Pulmonary artery endothelial cell (primary cell): ENCODE data around the gene PAX7. TPM values are rescaled to one million over a fixed set of nuclear protein-coding genes. Genes with fewer than 3 reads are reported as not detected.

ENCODE experiments used
- DNase-seq: peaks from one replicate; pipeline ENCODE4 v3.0.0-alpha.2; 2011; ENCODE audit warnings: low read depth, low spot score
- total RNA-seq: library from RNA; depleted of rRNA; stranded (reverse); fragments of >200 nt; gene quantifications from 2 replicates; pipeline ENCODE4 v1.2.3, GENCODE V29; 2014

Gene PAX7
- total RNA-seq, 1 donor from 2014 or later: not detected

DNA sequence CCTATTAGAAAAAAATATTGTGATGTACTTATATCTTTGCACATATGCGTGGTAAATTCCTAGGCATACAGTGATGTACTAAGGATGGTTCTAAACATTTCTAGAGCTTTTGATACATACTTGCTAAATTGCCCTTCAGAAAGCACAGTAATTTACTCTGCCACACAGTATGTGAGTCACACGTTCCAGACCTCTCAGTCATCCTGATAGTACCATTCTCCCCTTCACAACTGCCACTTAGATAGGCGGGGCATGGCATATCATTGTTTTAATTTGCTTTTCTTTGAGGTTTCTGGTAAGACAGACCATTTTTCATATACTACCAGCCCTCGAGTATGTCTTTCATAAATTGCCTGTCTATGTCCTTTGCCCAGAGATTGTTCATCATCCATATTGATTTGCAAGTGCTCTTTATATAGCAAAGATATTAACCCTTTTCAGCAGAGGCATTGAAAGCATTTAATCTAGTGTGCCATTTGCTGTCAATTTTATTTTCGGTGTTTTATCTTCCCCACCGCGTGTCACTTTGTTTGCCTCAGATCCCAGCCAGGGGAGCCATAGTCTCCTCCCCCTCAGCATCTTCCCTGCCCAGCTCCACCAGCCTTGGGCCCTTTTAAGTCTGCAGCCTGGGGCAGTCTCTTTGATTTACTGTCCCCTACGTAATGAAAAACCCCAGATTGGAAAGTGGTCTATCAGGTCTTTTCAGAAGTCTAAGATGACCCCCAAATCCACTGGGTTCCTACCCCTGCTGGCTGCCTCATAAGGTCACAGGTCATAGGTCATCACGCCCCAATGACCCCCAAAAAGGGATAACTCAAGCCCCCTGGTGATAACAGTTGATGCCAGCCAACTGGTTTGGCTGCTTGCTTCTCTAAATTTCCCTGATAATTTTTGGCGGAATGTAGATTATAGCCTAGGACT, 11.8 kb upstream of the PAX7 start:
- DNase-seq: no peak

DNA sequence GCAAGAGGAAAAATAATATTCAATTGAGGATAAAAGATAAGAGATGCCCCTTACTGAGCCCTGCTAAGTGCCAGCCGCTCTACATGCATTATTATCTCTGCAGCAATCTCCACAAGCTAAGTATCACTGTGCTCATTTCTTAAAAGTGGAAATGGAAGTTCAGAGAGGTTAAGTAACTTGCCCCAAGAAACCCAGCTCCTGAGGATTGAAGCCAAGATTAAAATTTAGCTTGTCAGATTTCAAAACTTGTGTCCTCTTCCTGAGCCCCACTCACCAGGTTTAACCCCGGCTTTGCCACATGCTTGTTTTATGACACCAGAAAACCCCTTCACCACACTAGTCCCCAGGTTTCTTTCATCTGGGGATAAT, 11.2 kb upstream of the PAX7 start:
- no peak for DNase-seq

DNA sequence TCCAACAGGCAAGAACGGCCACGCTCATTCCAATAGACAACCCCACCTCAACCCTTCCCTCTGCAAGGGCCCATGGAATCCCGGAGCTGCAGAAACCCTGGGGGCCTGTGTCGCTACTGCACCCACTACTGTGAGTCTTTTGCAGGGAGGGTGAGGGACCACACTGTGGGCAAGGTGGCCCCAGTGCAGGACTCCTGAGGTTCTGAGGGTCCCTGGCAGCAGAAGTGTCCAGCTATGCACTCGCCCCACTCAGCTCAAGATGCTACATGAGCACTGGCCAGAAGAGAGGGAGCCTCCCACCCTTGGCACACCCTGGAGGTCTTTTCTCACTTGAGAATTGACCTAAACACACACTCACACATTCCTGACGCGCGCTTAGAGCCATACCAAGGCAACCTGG, 2.1 kb upstream of the PAX7 start:
- DNase-seq: no peak

DNA sequence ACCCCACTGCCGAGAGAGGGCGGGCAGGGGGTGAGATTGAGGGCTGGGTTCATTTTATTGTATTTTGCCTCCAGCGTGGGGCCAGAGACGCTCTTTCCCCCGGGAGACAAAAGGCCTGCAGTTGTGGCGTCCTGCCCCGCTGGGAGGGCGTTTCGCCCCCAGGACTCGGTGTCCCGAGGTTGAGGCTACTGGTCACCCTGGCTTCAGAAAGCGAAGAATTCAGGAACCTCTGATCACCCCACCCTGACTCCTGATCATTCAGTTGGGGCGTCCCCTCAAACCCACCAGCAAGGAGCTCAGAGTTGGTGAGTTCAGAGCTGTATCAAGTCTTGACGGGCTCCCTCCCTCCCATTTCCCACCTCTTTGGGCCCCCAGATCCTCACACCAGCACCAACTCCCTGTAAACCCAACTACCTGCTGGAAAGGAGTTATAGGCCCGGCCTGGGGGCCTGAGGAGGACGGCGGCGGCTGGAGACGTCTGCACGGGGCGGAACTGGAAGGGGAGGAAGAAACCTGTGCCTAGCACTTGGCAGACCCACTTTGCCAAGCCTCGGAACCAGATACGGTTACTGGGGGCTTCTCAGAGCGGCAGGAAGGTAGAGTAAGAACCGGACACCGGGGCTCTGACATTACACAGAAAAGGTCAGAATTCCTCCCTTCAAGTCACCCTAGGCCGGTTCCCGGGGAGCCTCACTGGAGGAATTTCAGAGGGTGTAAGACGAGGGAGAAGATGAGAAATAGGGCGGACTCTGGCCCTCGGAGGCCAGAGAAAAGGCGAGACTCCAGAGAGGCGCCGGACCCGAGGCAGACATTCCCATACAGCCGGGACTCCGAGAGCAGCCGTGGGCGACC, 761 bp upstream of the PAX7 start:
- DNase-seq: no peak

DNA sequence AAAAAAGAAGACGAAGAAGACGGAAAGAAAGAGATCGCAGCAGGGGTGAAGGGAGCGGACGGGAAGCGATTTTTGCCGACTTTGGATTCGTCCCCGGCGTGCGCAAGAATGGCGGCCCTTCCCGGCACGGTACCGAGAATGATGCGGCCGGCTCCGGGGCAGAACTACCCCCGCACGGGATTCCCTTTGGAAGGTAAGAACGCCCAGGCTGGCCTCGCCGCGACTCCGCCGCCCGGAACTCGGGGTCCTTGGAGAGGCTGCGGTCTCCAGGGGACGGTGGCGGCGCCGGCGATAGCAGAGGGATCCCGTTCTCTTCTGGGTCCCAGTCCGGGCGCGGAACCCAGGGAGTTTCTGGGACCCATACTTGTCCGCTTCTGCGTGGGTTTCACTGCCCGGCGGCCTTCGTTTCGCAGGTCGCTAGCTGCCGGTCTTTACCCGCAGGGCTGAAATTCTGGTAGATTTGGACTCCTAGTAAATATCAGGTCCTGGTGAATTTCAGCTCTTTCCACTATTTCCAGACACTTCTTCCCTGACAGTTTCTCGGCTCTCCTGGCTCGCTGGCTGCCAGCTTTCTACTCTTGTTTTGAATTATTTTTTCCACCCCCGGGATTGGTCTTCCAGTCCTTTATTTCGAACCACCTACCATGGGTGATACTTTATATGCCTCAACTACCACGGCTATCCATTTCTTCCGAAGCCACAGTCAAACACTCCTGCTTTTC, 1.0 kb downstream of the PAX7 start:
- DNase-seq: no peak

DNA sequence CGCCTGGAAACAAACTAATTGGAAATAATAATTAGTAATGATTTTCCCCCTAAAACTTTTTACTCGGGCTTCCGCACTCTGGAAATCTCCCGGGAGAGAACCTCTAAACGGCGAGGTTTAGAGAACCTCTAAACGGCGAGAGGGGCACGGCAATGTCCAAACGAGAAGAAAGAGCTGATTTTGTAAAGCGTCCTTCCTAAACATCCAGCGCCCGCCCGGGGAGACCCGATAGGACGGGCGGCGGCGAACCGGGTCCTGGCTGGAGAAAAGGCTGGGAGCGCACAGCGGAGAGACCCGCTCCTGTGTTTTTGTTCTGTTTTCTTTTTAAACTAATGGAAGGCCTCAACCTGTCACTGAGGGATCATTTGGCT, 1.6 kb downstream of the PAX7 start:
- no peak for DNase-seq

GRCh38 chr1:18632783-18633421, 2.3 kb downstream of the PAX7 start:
- no peak for DNase-seq

DNA sequence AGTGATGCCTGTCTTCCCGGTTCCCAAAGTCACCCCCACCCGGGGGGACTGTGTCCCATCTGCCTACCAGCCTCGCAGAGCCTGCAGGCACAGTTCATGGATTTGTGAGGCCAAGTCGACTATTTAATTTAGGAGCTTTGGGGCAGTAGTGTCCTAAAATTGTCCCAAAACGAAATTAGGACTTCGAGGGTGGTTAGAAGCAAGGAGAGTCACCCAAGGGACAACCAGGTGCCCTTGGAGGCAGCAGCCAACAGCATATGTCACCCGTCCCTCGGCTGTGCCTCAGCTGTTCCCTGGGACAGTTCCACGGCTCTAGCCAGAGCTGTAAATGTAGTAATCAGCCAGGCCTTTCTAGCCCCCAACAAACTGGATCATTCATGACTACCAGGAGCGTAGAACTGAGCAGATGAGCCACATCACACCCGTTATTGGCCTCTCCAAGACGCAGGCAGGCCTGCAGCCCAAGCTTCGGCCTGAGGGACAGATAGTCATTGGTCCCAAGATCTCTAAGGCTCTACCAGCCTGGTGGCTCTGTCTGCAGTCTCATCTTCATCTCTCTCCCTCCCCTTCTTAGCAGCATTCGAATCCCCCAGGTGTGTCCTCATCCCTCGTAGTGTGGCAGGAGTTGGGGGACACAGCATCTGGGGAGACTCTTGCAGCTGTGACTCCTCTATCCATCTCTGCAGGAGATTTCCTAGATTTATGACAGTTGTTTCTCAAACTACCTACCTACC, 2.9 kb downstream of the PAX7 start:
- DNase-seq: no peak

DNA sequence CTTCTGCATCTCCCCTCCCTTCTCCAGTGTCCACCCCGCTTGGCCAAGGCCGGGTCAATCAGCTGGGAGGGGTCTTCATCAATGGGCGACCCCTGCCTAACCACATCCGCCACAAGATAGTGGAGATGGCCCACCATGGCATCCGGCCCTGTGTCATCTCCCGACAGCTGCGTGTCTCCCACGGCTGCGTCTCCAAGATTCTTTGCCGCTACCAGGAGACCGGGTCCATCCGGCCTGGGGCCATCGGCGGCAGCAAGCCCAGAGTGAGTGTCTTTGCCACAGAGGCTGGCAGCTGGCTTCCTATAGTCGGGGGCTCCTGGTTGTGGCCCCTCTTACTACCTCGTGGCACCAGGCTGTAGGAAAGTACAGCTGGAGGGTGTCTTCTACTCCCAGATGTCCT, 3.6 kb downstream of the PAX7 start:
- no peak for DNase-seq

DNA sequence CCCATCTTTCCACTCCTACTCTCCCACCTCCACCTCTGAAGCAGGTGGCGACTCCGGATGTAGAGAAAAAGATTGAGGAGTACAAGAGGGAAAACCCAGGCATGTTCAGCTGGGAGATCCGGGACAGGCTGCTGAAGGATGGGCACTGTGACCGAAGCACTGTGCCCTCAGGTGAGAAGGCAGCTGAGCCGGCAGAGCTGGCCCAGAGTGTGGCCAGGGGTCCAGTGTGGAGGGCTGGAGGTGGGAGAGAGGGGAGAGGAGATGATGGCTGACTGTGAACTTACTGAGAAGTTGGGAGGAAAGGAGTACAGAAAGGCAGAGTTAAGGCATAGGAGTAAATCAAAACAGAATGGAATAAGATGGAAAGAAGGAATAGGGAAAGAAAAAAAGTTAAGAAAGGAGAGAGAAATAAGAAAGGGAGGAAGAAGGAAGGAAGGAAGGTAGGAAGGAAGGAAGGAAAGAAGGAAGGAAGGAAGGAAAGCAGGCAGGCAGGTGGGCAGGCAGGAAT, 4.5 kb downstream of the PAX7 start:
- no peak for DNase-seq

- DNase-seq: no peak
Observed at GRCh38 chr1:18635891-18636595, 5.4 kb downstream of the PAX7 start.

GRCh38 chr1:18636596-18637508, 6.2 kb downstream of the PAX7 start:
- no peak for DNase-seq

- no peak for DNase-seq
Observed at GRCh38 chr1:18637511-18637960, 6.9 kb downstream of the PAX7 start.

DNA sequence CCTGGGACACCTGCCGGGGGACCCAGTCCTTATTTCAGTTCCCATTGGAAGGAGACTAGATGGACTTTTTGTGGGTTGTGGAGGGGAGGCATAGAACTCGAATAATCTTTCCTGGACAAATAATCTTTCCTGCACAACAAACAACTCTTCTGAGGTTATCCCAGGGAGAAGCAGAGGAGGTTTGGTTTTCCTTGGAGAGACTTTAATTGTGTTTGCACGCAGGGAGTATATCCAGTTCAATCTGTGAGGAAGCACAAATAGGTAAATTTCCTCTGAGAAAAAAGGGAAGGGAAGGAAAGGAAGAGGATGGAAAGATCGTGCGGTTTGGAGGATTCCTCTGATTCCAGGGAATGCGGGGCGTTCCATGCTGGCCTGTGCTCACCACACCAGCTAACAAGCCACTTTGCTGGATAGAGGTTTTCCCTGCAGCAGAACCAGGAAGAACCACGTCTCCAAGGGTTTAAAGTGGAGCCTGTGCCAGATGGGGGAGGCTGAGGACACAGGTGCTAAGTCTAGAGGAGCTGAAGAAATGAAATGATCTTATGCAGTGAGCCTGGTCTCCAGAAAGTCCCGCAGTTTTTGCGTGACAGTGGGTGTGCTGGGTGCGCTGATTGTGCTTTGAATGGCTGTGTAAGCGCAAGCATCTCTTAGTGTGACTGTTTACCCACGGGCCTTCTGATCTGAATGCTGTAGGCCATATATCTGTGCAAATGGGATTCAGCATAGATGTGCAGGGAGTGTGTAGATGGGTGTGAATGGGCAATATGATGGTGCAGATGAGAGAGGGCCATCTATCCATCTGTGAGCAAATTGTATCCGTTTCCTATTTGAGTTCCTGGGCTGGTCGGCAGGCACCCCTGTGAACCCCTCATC, 7.6 kb downstream of the PAX7 start:
- no peak for DNase-seq

DNA sequence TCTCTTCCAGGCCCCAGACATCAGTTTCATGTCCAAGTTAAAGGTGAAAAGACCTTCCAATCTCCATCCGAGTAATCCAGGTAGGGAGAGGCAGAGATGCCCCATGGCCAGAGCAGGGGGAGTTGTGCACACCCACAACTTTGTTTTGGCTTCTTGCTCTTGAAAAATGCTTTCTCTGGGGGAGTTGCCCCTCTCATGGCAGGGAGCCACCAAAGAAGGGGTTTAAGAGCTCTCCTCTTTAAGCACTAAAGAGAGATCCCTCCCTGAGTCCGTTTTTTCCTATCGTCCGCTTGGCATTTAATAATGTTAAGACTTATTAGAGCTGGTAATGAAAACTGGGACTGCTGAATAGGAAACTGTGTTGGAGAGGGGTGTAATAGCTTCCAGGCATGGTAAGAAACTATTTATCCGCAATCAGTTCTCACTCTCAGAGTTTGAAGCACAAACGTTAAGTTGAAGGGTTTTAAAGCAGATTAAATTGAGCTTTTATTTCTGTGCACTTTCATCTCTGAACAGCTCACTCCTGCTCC, 8.3 kb downstream of the PAX7 start:
- no peak for DNase-seq

DNA sequence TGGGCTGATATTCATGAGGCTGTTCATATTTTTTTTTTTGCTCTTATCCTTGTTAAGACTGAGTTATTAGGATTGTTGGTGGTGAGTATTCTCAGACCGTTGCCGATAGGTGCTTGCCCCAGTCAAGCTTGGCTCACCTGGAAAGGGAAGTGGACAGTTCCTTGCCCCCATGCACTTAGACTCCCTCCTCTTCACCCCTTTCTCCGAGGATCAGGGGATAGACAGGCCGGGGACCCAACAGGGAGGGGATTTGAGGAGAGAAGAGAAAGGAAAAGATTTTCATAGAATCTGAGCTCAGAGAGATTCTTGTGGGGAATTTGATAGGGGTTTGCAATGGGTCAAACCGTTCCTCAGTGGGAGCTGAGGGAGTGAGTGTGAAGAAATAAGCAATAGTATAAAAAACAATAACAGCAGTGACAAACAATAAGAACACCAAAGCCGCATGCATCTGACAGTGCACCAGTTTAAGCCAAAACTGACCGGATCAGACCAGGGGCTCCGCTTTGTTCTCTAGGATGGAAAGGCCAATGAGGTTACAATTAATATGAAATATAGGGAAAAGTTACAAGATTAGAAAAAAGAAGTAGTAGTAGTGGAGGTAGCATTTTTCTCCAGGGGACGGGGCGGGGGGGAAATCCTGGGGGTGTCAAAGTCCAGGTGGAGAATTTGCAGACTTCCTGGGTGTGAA, 8.9 kb downstream of the PAX7 start:
- no peak for DNase-seq
